Ectodermal cell (in vitro differentiated cells): ENCODE data around the gene GJD3.

Experiments
- H3K27ac ChIP-seq: 2 replicates; pipeline ENCODE4 v1.7.0; 2013; ENCODE audit warnings: mild to moderate bottlenecking, low read depth, low read length; ENCODE audit not compliant: insufficient read depth, poor library complexity, severe bottlenecking
- H3K27me3 ChIP-seq: 2 replicates; pipeline ENCODE4 v1.7.0; 2013; ENCODE audit warnings: mild to moderate bottlenecking, low read length; ENCODE audit not compliant: insufficient read depth, control insufficient read depth, poor library complexity, severe bottlenecking
- H3K36me3 ChIP-seq: one replicate; pipeline ENCODE4 v1.7.0; 2013; ENCODE audit warnings: low read length; ENCODE audit not compliant: control insufficient read depth, insufficient read depth
- H3K4me1 ChIP-seq: one replicate; pipeline ENCODE4 v1.7.0; 2013; ENCODE audit warnings: low read length; ENCODE audit not compliant: control insufficient read depth, insufficient read depth
- H3K4me3 ChIP-seq: 2 replicates; pipeline ENCODE4 v1.7.0; 2013; ENCODE audit warnings: low read depth, low read length, control low read depth; ENCODE audit not compliant: insufficient read depth
- H3K9me3 ChIP-seq: 2 replicates; pipeline ENCODE4 v1.7.0; 2013; ENCODE audit warnings: mild to moderate bottlenecking, low read length, moderate library complexity; ENCODE audit not compliant: control insufficient read depth
- WGBS, 2 experiments: methylation state at CpG; one replicate each; pipeline ENCODE4 v1.1.7; 2013; ENCODE audit warnings: missing lambda C conversion rate in 2 of 2; 5-methylcytosine and 5-hydroxymethylcytosine counted together

Gene GJD3

GRCh38 chr17:40315206-40315605 lies 49.3 kb downstream of the GJD3 start:
- Histone ChIP-seq H3K4me1 (peaks cover 70% of the 10 kb centered on the region), H3K27ac (no peak overlapping the region)

GRCh38 chr17:40314584-40314956 lies 50.0 kb downstream of the GJD3 start:
- Histone ChIP-seq H3K4me1 (peaks cover 71% of the 10 kb centered on the region), H3K27ac (no peak overlapping the region), H3K36me3 (no peaks in the 10 kb centered on the region), H3K27me3 (peaks cover 37% of the 10 kb centered on the region), H3K9me3 (no peaks in the 10 kb centered on the region), H3K4me3 (no peak overlapping the region)
- 87 to 88% methylated on average over 3 of the region's 3 CpGs for WGBS, 2 experiments

More at GRCh38 chr17:40315206-40315605, 49.3 kb downstream of the GJD3 start:
- peaks cover 37% of the 10 kb centered on the region for H3K27me3 ChIP-seq
- H3K36me3 ChIP-seq: no peaks in the 10 kb centered on the region
- no peaks in the 10 kb centered on the region for H3K9me3 ChIP-seq
- no peak overlapping the region for H3K4me3 ChIP-seq
- WGBS, 2 experiments: 88 to 93% methylated on average over 3 of the region's 3 CpGs

- Histone ChIP-seq H3K27ac (no peak overlapping the region), H3K4me1 (peaks cover 69% of the 10 kb centered on the region), H3K4me3 (no peak overlapping the region), H3K9me3 (no peaks in the 10 kb centered on the region), H3K36me3 (no peaks in the 10 kb centered on the region), H3K27me3 (peaks cover 33% of the 10 kb centered on the region)
- 71 to 72% methylated on average over 5 to 6 of the region's 7 CpGs for WGBS, 2 experiments
Observed at GRCh38 chr17:40313668-40314583, 50.6 kb downstream of the GJD3 start.
